Measurements from ENCODE around the gene ATP1B1. TPM values are rescaled to one million over a fixed set of nuclear protein-coding genes. Genes with fewer than 3 reads are reported as not detected.

ATP1B1 gene
- total and polyA plus RNA-seq, 2 of the 8 experiments (the other 6 are each of a cell fraction or from before 2014, with no cell fraction given): 16.3 to 76.5 TPM

DNA sequence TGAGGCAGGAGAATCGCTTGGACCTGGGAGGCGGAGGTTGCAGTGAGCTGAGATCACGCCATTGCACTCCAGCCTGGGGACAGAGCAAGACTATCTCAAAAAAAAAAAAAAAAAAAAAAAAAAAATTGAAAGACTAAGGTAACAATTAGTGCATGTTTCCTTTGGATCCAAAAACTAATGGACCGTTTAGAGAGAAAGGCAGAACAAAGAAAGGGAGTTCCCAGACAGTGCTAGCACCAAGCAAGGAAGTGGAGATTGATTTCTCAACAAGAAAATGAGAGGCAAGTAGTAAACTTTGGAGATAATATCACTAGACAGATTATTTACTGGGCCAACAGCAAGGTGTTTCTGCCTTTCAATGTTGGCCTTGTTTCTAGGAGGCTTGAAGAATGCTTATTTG is 24.2 kb downstream of the ATP1B1 start:
- H3K79me1 ChIP-seq (ENCODE audit: low read depth, low read length): no peaks in the 10 kb centered on the region
- no peak overlapping the region for H2BK12ac ChIP-seq (ENCODE audit: low read depth, low read length)
- H3K4me2 ChIP-seq (ENCODE audit: insufficient read depth in 1 of 2, low read depth in 2 of 2, low read length in 2 of 2): no peak overlapping the region
- H4K91ac ChIP-seq (replicated peaks; ENCODE audit: insufficient read length, low read length): no peak overlapping the region
- H2BK15ac ChIP-seq (ENCODE audit: low read length): no peak overlapping the region
- no peak overlapping the region for H3K9ac ChIP-seq (replicated peaks in 1 of 4; ENCODE audit: extremely low read depth in 1 of 4, low read depth in 3 of 4, low read length in 3 of 4)
- H3K9me3 ChIP-seq (ENCODE audit: insufficient read depth in 2 of 2, low read depth in 1 of 2, low read length in 1 of 2): no peaks in the 10 kb centered on the region
- H2BK20ac ChIP-seq (ENCODE audit: low read length): no peak overlapping the region
- no peak for DNase-seq (ENCODE audit: low read depth in 1 of 2, low spot score in 2 of 2)
- no peaks in the 10 kb centered on the region for H3K79me2 ChIP-seq (ENCODE audit: control insufficient read depth in 1 of 2, insufficient read depth in 2 of 2, low read length in 2 of 2)
- H3K4ac ChIP-seq (replicated peaks; ENCODE audit: insufficient read length, low read depth, low read length): no peak overlapping the region
- no peaks in the 10 kb centered on the region for H3K23me2 ChIP-seq (ENCODE audit: low read depth, low read length)
- H2BK5ac ChIP-seq (ENCODE audit: low read depth, low read length): no peak overlapping the region
- H2AFZ ChIP-seq (ENCODE audit: low read length): no peak overlapping the region
- H3K36me3 ChIP-seq (ENCODE audit: control insufficient read depth in 2 of 4, insufficient read depth in 4 of 4, low read length in 3 of 4): peaks cover 4 to 41% (median 24%) of the 10 kb centered on the region in 4 experiments; a peak in 7 of 8 replicates
- ChIA-PET POLR2A (ENCODE audit: partially characterized antibody) (no interaction called here), CTCF (ENCODE audit: partially characterized antibody) (interaction anchor here (1.1 kb wide), 1 partner anchor 216 kb away, joined by 3 read pairs; no protein-coding TSS in a partner anchor)
- H2AK5ac ChIP-seq (ENCODE audit: low read depth, low read length): no peak overlapping the region
- TF ChIP-seq SIRT6 (IDR thresholded peaks at IDR 0.05; ENCODE audit: low read length): no peak
- TF ChIP-seq, protein P1, sequence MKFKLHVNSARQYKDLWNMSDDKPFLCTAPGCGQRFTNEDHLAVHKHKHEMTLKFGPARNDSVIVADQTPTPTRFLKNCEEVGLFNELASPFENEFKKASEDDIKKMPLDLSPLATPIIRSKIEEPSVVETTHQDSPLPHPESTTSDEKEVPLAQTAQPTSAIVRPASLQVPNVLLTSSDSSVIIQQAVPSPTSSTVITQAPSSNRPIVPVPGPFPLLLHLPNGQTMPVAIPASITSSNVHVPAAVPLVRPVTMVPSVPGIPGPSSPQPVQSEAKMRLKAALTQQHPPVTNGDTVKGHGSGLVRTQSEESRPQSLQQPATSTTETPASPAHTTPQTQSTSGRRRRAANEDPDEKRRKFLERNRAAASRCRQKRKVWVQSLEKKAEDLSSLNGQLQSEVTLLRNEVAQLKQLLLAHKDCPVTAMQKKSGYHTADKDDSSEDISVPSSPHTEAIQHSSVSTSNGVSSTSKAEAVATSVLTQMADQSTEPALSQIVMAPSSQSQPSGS (IDR thresholded peaks at IDR 0.05; ENCODE audit: low read length): no peak
- no peak for TF ChIP-seq EP300 (IDR thresholded peaks at IDR 0.05; ENCODE audit: borderline replicate concordance in 1 of 2, low read depth in 2 of 2, low read length in 2 of 2)
- no peaks in the 10 kb centered on the region for H4K20me1 ChIP-seq (replicated peaks in 1 of 2; ENCODE audit: control insufficient read depth in 1 of 2, insufficient read depth in 2 of 2, low read length in 2 of 2)
- FAIRE-seq: no peak
- no peak overlapping the region for H3K14ac ChIP-seq (ENCODE audit: insufficient read length)
- H3K4me3 ChIP-seq (ENCODE audit: extremely low read depth in 1 of 4, insufficient read depth in 2 of 4, low read depth in 3 of 4, low read length in 4 of 4): no peak overlapping the region
- H3K27me3 ChIP-seq (replicated peaks in 1 of 4; ENCODE audit: control insufficient read depth in 3 of 4, extremely low read depth in 1 of 4, insufficient read depth in 3 of 4, low read length in 3 of 4): no peaks in the 10 kb centered on the region
- WGBS, 2 experiments (ENCODE audit: extremely low coverage in 1 of 2, insufficient coverage in 1 of 2, insufficient read length in 1 of 2, insufficient replicate concordance in 2 of 2, low coverage in 1 of 2, low lambda C conversion rate in 2 of 2, missing lambda C conversion rate in 1 of 2): 90% methylated on average over 4 of the region's 4 CpGs; no CpG with 5 or more reads in 1 of the 2 experiments
- H3K4me1 ChIP-seq (replicated peaks in 1 of 4; ENCODE audit: control insufficient read depth in 3 of 4, insufficient read depth in 4 of 4, low read length in 3 of 4): no peaks in the 10 kb centered on the region; a peak in 1 of 7 replicates
- no peak overlapping the region for H2BK120ac ChIP-seq (replicated peaks; ENCODE audit: low read depth, low read length)
- H3K27ac ChIP-seq (ENCODE audit: low read depth, low read length): no peak overlapping the region
- no peak overlapping the region for H4K5ac ChIP-seq (ENCODE audit: insufficient read length, low read depth, low read length)
- no peak overlapping the region for H3K56ac ChIP-seq (replicated peaks; ENCODE audit: insufficient read length, low read depth, low read length)
- H4K8ac ChIP-seq (ENCODE audit: extremely low read depth, insufficient read depth, low read length): no peak overlapping the region
- H3K18ac ChIP-seq (ENCODE audit: extremely low read depth, low read length): no peak overlapping the region
- H3K23ac ChIP-seq (ENCODE audit: insufficient read length): no peak overlapping the region

All from H1 (cell line).